HG03457 (cell line): ENCODE data around the gene TFR2.
"Not testable (repeated sequence)": the region's sequence is repeated elsewhere in the genome, so short reads cannot be mapped to it uniquely, and the experiment has no call there.

Experiments
- ATAC-seq: cut with Tn5 transposase; IDR thresholded peaks from one replicate; pipeline ENCODE4 v1.9.1; 2021; ENCODE audit warnings: moderate number of reproducible peaks; ENCODE audit not compliant: unreplicated experiment

Gene TFR2

DNA sequence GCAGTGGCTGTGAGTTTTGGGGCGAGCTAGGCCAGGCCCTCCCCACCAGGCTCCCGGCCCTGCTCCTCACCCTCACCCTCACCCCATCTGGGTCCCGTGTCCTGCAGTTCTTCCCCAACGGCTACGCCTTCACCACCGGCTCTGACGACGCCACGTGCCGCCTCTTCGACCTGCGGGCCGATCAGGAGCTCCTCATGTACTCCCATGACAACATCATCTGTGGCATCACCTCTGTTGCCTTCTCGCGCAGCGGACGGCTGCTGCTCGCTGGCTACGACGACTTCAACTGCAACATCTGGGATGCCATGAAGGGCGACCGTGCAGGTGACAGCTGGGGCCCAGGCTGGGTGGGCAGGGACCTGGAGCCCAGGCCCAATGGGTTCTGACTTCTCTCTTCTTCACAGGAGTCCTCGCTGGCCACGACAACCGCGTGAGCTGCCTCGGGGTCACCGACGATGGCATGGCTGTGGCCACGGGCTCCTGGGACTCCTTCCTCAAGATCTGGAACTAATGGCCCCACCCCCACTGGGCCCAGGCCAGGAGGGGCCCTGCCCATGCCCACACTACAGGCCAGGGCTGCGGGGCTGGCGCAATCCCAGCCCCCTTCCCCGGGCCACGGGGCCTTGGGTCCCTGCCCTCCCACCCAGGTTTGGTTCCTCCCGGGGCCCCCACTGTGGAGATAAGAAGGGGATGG, 37.1 kb upstream of the TFR2 start:
- ATAC-seq = no peak

DNA sequence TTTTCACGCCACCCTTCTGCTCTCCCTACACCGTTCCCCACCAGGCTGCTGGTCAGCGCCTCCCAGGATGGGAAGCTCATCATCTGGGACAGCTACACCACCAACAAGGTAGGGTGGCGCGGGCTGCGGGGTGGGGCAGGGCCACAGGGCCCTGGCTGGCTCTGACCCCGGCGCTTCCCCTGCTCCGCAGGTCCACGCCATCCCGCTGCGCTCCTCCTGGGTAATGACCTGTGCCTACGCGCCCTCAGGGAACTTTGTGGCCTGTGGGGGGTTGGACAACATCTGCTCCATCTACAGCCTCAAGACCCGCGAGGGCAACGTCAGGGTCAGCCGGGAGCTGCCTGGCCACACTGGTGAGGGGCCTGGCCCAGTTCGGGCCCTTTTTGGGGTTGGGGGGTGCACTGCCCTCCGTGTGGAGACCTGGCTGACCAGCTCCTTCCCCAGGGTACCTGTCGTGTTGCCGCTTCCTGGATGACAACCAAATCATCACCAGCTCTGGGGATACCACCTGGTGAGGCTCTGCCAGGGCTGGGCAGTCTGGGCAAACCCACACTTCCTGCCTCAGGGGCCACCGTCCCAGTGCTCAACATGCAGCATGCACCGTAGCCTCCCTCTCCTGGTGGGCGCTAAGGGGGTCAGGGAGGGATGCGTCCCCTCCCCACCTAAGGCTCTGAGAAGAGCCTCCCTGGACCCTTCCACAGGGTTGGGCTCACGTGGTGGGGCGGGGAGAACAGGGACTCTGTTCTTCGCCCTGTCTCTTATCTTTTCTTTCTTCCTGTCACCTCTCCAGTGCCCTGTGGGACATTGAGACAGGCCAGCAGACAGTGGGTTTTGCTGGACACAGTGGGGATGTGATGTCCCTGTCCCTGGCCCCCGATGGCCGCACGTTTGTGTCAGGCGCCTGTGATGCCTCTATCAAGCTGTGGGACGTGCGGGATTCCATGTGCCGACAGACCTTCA, 36.2 kb upstream of the TFR2 start:
- no peak for ATAC-seq

DNA sequence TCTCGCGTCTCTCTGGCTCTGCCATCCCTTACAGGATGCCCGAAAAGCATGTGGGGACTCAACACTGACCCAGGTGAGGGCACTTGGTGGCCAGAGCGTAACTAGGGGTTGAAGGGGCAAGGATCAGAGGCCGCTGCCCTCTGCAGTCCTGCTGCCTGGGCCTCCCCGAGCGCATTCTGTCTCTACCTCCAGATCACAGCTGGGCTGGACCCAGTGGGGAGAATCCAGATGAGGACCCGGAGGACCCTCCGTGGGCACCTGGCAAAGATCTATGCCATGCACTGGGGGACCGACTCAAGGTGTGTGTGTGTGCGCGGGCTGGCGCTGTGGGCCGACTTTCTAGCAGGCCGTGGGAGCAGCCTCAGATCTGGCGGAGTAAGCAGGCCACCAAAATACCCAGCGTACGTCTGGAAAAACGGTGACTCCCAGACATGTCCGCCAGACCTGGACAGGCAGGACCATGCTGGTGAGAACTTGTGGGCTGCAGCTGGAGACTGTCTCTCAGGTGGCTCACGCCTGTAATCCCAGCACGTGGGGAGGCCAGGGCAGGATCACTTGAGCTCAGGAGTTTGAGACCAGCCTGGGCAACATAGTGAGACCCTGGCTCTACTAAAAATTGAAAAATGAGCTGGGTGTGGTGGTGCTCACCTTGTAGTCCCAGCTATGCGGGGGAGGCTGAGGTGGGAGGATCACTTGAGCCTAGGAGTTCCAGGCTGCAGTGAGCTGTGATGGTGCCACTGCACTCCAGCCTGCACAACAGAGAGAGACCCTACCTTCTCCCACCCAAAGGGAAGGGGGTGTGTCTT, 35.4 kb upstream of the TFR2 start:
- no peak for ATAC-seq

DNA sequence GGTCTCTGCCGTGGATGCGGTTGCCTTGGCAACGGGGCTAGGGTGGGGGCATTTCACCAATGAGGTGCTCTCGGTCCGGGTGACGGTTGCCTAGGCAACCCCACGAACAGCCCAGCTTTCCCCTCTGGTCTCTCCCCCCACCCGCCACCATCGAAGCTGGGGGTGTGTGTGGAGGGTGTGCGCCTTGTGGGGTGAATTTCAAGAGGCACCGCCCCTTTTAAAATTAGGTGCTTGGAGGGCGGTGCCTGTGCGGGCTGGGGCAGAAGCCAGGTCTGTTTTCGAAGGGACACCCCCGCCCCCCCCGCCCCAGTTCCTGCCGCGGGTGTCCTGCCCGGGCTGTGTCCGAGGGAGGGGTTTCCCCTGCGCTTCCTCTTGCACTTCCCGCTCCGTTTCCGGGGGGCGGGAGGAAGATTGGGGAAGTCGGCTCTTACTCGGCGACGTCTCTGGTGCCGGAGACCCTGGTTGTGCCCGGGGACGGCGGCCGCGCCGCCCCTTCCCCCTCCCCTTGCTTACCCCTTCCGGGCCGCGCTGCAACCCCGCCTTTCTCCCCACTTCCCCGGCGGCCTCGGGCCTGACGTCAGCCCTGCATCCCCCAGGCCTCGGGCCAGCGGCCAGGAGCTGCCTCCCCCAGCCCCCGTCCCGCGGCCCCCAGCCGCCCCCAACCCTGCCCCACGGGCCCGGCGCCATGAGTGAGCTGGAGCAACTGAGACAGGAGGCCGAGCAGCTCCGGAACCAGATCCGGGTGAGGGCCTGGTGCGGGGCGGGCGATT, 34.4 kb upstream of the TFR2 start:
- no peak for ATAC-seq

DNA sequence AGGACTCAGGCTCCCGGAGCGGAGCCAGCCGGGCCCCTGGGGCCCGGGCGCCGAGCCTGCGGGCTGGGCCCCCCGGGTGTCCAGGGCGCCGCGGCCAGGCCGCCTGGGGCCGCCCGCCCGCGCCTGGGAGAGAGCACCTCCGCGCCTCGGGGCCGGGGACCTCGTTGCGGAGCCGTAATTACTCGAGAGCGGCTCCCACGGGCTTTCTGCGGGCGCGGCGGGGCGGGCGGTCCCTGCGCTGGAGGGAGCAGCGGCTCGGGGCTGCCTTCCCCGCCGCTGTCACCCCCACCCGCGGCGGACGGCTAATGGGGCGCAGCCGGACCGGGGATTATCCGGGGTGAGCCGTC, 33.7 kb upstream of the TFR2 start:
- ATAC-seq = no peak

DNA sequence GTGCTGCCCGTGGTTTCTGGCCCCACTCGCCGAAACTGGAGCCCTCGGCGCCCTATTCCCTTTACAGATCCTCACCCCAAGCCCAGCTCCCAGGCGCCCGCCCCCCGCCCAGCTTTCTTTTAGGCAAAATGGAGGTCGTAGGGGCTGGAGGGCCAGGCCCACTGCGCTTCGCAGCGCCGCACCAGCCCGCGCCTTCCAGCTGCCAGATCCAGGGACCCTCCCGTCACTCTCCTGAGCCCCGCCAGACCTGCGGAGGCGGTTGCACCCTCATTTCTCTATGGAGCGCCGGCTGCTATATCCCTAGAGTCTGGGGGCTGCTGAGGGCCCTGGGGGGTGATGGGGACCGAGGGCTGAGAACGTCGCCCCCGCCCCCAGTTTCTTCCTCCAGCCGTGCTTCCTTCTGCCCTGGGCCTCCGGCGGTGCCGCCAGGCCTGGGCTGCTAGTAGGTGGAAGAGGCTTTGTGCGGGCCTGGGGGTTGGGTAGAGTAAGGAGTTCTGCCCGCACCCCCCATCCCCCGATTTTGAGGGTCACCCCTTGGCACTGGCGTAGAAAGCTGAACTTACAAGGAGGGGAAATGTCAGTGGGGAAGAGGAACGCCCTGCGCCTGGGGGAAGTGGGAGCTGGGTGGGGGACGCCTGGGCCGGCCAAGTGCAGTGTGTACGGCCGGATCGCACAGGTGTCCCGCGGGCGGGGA, 33.2 kb upstream of the TFR2 start:
- ATAC-seq = no peak

DNA sequence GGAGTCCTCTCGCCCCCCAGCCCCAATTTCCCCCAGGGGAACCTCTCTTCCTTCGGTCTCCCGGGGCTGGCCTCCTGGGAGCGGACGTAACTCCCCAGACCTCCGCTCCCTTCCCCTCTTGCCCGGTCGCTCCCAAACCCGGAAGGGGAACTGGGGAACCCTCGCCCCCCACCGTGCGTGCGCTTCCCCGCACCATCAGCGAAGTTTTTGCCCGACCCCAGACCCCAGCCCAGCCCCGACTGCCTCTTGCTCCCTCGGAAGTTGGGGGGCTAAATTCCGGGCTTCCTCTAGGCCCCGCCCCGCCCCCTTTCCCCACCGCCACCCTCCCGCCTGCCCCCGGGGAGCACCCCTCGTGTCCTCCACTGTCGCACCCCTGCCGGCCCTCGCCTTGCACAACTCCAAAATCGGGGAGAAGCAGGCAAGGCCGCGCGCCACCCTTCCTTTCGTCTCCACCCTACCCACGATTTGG, 32.6 kb upstream of the TFR2 start:
- peak; percentile 4 for ATAC-seq

DNA sequence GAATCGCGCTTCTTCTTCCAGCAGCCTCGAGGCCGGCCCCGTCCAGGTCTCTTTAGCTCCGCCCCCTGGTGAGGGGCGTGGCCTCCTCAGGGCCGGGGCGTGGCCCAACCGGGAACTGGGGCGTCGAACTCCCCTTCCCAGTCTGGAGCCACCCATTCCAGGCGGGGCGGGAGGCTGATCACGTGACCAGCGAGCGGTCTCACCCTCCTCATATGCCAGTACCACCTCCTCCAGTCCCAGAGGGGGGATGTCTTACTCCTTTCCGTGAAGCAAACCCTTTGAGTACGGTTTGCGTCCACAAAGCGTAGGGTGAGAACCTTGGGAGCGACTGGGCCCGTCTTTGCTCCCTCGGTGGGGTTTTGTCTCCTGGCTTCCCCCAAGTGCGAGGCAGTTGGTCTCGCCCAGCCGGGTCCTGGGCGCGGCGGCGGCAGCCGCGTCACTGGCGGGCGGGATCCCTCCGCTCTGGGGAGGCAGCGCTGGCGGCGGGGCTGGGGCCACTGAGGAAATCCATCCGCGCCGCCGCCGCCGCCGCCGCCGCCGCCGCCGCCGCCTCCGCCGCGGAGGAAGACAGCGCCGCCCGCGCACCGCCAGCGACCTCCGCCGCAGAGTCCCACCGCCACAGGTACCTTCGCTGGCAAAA, 32.1 kb upstream of the TFR2 start, which contains the start of gene GNB2:
TSS of gene GNB2 (plus strand) at position 439 of the 640 bp plus-strand sequence. CDS start 2,526 bp downstream, outside the sequence.
- ATAC-seq = peak; percentile 53

DNA sequence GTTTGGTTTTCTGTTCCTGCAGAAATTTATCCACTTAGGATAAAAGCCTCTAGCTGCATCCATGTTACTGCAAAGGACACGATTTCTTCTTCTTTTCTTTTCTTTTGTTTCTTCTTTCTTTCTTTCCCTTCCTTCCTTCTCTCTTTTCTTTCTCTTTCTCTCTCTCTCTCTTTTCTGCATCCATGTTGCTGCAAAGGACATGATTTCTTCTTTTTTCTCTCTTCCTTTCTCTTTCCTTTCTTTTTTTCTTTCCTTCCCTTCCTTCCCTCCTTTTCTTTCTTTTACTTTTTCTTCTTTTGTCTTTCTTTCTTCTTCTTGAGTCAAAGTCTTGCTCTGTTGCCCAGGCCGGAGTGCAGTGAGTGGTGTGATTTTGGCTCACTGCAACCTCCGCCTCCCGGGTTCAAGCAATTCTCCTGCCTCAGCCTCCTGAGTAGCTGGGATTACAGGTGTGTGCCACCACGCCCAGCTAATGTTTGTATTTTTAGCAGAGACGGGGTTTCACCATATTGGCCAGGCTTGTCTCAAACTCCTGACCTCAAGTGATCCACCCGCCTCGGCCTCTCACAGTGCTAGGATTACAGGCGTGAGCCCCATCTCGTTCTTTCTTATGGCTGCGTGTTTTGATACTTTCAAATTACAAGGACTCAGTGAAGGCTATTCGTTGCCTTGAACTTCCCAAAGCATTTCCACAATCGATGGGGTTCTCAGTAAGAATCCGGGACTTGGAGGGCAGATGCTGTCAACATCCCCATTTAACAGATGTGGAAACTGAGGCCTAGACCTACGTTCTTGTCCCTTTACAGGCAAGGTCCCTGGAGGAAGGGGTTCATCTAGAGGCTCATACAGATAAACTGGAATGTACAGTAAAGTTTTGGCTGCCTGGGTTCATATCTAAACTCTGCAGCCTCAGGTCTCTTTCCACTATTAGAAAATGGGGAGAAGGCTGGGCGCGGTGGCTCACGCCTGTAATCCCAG, 30.3 kb upstream of the TFR2 start:
- no peak for ATAC-seq

DNA sequence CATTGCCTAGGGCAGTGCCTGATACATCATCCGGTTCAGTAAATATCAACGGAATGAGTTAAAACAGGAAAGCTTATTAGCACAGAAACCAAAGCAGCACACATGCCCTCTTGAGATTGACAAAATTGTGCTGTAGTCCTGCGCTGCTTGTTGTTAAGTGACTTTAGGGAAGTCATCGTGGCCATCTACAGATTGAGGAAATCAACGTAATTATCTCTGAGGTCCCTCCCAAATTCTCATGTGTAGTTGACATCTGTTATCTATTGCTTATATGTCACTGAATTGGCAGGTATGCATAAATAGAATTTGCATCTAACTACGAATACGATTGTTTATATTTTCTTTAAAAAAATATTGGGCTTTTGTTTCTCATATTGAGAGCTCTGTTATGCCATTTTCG, 28.7 kb upstream of the TFR2 start:
- no peak for ATAC-seq

DNA sequence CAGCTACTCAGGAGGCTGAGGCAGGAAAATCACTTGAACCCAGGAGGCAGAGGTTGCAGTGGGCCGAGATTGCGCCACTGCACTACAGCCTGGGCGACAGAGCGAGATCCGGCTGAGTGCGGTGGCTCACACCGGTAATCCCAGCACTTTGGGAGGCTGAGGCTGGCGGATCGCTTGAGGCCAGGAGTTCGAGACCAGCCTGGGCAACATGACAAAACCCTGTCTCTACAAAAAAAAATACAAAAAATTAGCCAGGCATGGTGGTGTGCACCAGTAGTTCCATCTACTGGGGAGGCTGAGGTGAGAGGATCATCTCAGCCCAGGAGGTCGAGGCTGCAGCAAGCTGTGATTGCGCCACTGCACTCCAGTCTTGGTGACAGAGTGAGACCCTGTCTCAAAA, 27.8 kb upstream of the TFR2 start:
- not testable (repeated sequence) for ATAC-seq

DNA sequence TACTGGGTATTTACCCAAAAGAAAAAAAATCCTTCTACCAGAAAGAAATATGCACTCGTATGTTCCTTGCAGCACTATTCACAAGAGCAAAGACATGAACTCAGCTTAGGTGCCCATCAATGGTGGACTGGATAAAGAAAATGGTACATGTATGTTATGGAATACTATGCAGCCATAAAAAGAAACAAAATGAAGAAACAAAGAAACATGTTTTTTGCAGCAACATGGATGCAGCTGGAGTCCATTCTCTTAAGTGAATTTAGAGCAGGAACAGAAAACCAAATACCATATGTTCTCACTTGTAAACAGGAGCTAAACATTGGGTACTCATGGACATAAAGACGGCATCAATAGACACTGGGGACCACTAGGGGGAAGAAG, 26.7 kb upstream of the TFR2 start:
- ATAC-seq = no peak

DNA sequence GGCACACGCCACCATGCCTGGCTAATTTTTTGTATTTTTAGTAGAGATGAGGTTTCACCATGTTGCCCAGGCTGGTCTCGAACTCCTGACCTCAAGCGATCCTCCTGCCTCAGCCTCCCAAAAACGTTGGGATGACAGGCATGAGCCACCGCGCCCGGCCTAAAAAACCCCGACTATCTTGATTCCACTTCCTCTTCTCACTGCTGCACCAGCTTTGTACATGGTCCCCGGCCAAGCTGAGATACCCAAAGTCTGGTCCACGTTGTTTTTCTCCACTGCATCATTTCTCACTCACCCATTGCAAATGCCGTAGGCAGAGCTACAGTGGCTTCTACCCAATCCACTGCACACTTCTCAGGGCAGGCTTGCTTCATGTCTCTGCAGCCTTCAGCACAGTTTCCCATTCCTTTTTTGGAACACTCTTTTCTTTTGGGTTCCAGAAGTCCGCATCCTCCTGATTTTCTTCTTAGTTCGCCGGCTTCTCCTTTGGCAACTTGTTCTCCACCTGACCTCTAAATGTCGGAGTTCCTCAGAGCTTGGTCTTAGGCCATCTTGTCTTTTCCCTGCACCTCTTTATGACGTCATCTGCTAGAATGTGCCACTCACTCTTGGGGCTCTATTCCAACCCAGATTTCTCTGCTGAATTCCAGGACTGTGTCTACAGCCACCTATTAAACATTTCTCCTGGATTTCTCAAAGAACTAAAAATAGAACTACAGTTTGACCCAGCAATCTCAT, 26.1 kb upstream of the TFR2 start:
- no peak for ATAC-seq

DNA sequence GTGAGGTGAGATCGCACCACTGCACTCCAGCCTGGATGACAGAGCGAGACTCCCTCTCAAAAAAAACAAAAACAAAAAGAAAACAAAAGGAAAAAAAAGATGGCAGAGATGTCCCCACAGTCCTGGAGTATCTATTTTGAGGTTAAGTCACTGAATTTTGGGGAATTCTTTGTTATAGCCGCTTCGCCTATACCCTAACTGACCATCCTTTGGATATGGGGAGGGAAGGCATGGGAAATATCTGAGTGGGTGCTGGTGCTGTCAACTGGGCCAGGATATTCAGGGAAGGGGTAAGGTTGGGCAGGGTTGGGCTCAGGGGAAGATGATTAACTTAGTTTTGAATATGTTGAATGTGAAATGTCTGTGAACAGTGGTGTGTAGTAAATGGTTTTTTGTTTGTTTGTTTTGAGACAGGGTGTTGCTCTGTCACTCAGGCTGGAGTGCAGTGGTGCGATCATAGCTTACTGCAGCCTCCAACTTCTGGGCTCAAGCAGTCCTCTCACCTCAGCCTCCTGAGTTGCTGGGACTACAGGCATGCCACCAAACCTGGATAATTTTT, 23.9 kb upstream of the TFR2 start:
- ATAC-seq = no peak

DNA sequence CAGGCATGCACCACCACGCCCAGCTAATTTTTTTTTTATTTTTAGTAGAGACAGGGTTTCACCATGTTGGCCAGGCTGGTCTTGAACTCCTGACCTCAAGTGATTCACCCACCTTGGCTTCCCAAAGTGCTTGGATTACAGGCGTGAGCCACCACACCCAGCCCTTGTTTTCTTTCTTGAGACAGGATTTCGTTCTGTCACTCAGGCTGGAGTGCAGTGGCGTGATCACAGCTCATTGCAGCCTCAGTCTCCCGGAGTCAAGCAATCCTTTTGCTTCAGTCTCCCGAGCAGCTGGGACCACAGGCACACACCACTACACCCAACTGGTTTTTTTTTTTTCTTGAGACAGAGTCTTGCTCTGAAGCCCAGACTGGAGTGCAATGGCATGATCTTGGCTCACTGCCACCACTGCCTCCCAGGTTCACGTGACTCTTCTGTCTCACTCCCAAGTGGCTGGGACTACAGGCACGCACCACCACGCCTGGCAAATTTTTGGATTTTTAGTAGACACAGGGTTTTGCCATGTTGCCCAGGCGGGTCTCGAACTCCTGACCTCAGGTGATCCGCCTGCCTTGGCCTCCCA, 20.9 kb upstream of the TFR2 start:
- not testable (repeated sequence) for ATAC-seq

DNA sequence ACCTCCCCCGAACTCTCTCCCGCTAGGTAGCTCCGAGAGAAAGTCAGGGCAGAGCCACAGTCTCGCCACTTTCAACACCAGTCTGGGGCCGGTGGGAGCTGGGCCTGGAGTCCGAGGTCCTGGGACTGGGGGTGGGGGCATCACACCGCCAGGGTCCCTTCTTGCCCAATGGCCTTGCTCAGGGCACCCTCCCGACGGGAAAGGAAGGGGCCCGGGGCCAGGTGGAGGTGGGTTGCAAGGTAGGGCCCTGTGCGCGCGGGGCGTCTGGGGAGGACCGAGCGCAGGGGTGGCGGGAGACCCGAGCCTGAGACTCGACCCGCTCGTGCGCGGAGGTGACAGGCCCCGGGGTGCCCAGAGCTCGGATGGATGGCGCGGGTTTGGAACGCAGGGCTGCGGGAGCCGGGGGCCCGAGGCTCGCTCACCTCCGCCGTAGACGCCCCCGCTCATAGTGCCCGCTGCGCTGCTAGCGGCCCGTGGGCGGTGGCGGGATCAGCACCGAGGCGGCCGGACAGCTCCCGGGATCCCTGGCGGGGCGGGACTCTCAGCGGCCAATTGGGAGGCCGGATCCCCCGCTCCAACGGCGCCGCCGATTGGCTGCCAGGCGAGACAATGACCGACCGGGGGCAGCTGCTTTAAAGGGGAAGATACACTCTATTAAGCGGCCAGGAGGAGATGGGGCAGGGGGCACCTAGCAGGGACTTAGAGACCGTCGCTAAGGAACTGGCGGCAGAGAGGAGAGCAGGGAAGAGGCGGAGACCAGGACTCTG, 14.7 kb upstream of the TFR2 start, which contains the start of gene ACTL6B:
TSS of gene ACTL6B (minus strand) at position 541 of the 767 bp plus-strand sequence. CDS start at position 447, 94 bp downstream.
- ATAC-seq = no peak
